ENCODE results near the gene FAHD2B.
"Not testable (repeated sequence)": the region's sequence is repeated elsewhere in the genome, so short reads cannot be mapped to it uniquely, and the experiment has no call there.

Gene FAHD2B

GRCh38 chr2:97067279-97068004 is 27.2 kb downstream of the FAHD2B start:
- DNase-seq = no peak

- DNase-seq = not testable (repeated sequence)
These were observed 28.7 kb downstream of the FAHD2B start for GRCh38 chr2:97066030-97066429.

DNA sequence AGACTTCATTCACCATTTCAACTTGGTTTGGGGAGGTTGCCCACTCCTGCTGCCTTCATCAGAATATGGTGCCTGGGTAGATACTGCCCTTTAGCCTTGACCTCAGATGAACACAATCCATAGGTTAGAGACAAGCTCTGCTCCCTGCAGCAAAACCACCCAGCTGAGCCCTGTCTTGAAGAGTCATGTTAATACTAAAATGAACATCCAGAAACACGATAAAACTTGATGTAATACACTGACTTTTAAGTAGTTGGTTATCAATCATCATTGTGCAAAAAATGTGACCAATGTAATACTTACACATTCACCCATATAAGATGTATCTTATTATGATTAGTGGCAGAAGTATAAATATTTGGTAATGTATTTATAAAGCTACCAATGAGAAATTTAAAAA is 32.7 kb downstream of the FAHD2B start:
- not testable (repeated sequence) for DNase-seq

DNA sequence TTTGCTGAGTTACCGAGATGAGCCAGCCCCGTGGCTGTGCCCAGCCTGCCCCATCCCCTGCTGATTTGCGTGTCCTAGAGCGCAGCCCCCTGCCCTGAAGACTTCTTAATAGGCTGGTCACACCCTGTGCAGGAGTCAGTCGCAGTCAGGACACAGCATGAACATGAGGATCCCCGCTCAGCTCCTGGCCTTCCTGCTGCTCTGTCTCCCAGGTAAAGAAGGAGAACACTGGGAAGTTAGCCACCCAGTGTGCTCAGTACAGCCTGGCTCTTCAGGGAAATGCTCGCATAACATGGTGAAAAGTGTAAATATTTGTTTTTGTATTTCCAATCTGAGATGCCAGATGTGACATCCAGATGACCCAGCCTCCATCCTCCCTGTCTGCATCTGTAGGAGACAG is 34.9 kb downstream of the FAHD2B start:
- not testable (repeated sequence) for DNase-seq

DNA sequence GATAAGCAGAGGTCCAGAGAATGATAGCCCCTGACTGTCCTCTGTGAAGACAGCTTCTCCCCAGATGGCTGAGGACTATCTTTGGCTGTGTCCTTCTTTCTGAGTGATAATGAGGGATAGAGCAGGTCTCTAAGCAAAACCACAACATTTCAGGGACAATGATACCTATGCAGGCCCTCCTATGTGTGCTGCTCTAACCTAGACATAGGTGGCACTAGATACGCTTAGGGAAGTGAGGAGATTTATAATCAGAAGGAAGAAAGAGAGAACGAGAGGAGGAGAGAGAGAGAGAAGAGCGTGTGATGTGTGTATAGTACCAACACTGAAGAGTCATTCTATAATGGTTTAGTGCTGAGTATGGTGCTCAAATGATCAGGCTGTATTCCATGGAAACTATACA is 38.5 kb downstream of the FAHD2B start:
- DNase-seq = not testable (repeated sequence)

- not testable (repeated sequence) for DNase-seq
These were observed 44.6 kb downstream of the FAHD2B start for GRCh38 chr2:97050032-97050431.

DNA sequence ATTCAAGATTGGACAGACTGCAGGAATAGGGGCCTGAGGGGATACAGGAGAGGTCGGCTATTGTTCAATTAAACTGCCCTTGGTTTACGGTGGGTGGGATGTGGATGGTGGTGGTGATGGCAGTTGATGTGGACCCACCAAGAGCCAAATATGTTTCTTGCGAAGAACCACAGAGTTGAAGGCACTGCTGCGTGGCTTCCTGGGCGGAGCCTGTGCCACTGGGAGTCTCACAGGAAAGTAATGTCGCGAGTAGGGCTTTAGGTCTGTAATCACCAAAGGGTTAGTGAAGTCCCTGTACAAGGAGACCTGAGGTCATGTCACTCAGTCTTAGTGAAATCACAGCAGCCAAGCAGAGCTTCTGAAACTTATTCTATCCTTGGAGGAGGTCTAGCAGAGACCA is 46.2 kb downstream of the FAHD2B start:
- not testable (repeated sequence) for DNase-seq

DNA sequence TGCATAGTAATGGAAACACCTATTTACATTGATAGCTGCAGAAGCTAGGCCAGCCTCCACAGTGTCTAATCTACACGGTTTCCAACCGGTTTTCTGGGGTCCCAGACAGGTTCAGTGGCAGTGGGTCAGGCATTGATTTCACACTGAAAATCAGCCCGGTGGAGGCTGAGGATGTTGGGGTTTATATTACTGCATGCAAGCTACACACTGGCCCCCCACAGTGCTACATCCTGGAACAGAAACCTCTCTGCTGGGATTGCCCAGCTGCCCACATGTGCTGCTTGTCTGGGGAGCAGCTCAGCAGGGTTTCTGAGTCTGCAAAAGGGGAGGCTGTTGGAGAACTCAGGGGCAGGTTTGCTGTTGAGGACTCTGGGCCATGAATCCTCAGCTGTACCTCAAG is 48.0 kb downstream of the FAHD2B start:
- not testable (repeated sequence) for DNase-seq

DNA sequence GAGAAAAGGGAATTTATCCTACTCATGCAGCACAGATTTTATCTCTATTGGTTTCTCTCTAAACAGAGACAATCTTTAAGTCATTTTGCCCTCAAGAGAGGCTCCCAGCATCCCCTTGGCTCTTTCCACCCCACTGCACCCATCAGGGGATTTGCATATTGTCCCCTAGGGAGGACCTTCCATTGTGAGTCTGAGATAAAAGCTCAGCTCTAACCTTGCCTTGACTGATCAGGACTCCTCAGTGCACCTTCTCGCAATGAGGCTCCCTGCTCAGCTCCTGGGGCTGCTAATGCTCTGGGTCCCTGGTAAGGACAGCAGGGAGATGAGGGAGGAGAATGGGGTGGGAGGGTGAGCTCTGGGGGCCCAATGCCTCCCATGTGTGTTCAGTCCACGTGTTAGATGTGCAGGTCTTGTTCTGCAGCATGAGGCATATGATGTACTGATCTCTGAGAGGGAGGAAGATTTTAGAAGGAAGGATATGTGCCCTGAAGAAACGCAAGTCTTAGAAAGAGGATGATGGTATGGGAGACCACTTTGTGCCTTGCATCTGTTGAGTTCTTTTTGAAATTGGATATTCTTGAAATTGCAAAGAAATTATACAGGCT is 48.7 kb downstream of the FAHD2B start:
- DNase-seq = not testable (repeated sequence)
